ENCODE data around the gene PYROXD2.

The PYROXD2 gene

DNA sequence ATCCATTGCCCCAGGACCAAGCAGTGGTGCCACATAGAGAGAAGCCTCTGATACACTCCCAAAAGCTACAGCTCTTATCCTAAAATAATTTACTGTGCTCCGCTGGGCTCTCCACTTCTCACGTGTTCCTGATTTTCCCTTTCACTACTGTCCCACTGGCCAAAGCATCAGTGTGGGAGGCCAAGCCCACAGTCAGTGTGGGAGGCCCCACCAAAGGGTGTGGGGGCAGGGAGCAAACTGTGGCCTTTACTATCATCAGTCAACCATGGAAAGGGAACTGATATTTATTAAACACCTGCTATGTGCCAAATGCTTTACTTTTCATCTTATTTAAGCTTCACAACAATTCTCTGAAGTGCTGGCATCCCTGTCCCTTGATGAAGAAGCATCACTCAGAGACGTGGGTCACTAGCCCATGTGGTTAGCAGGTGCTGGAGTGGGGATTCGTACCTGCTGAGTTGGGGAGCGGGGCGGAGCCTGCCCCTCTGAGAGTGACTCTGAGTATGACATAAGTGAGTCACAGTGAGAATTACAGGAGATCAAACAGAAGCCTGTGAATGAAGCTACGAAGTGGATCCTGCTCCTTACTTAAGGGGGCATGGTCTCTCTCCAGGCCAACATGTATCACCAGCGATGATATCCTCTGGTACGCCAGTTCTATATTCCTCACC is 50.4 kb downstream of the PYROXD2 start:
- Histone ChIP-seq H3K4me3 (ENCODE audit: extremely low read depth, insufficient read depth, low read length, poor library complexity, severe bottlenecking) (no peak overlapping the region), H3K9me3 (ENCODE audit: control insufficient read depth, low read length) (no peaks in the 10 kb centered on the region), H3K27ac (ENCODE audit: low read depth, low read length, severe bottlenecking) (no peak overlapping the region), H3K36me3 (ENCODE audit: control insufficient read depth, insufficient read depth, low read length) (no peaks in the 10 kb centered on the region), H3K4me1 (ENCODE audit: control insufficient read depth, insufficient read depth, low read length, poor library complexity, severe bottlenecking) (peaks cover 7% of the 10 kb centered on the region)
- 88 to 90% methylated on average over 6 to 7 of the region's 9 CpGs for WGBS, 2 experiments (ENCODE audit: insufficient coverage in 2 of 2)

DNA sequence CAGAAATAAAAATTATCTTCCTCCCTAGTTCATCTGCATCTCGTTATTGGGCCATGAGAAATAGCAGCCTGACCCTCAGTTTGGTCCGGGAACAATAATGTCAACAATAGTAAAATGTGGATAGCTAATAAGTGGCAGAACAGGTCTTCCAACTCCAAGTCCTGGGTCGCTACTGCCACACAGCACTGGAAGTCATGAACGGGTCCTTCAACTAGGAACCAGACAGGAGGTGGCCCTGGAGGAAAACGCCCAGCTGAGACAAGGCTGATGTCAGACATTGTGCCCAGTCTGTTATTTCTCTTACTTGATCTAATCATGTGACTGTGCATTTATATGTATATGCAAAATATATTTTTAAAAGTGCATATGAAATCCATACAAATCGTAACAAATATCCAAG is 51.8 kb downstream of the PYROXD2 start:
- 100% methylated on average over 2 to 4 of the region's 6 CpGs for WGBS, 2 experiments (ENCODE audit: insufficient coverage in 2 of 2)
- Histone ChIP-seq H3K4me3 (ENCODE audit: extremely low read depth, insufficient read depth, low read length, poor library complexity, severe bottlenecking) (no peak overlapping the region), H3K4me1 (ENCODE audit: control insufficient read depth, insufficient read depth, low read length, poor library complexity, severe bottlenecking) (peaks cover 7% of the 10 kb centered on the region), H3K9me3 (ENCODE audit: control insufficient read depth, low read length) (no peaks in the 10 kb centered on the region), H3K36me3 (ENCODE audit: control insufficient read depth, insufficient read depth, low read length) (no peaks in the 10 kb centered on the region), H3K27ac (ENCODE audit: low read depth, low read length, severe bottlenecking) (no peak overlapping the region)

DNA sequence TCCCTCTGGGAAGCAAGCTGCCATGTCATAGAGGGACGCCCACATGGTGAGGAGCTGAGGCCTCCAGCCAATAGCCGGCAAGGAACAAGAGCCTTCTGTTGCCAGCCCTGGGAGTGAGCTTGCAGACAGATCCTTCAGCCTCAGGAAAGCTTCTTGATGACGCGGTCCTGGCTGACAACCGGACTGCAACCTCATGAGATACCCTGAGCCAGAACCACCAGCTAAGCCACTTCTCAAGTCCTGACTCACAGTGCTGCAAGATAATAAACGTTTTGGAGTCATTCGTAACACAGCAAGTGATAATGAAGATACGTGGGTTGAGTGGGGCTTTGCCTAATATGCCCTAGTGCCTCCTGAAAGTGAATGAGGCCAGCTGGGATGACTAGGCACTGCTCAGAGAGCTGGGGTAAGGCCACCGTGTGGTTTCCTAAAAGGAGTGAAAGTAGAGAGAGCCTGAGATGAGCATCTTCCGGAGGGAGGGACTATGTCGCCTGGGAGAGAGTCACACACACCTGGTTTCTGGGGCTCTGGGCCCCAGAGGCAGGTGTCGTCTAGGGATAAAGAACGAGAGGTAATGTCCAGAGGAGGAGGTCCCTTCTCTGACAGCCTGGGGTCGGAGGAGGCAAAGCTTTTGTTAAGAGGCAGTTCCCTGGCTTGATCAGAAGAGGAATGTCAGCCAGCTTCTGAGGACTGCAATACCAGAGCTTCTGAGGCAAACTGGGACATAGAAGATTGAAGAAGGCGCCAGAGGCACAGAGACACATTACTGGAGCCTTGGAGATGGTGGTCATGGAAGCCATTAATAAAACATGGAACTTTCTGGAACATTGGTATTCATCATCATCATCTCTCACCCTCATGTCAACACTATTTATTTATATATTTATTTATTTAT is 53.6 kb downstream of the PYROXD2 start:
- Histone ChIP-seq H3K4me1 (ENCODE audit: control insufficient read depth, insufficient read depth, low read length, poor library complexity, severe bottlenecking) (peaks cover 7% of the 10 kb centered on the region), H3K4me3 (ENCODE audit: extremely low read depth, insufficient read depth, low read length, poor library complexity, severe bottlenecking) (no peak overlapping the region), H3K36me3 (ENCODE audit: control insufficient read depth, insufficient read depth, low read length) (no peaks in the 10 kb centered on the region), H3K9me3 (ENCODE audit: control insufficient read depth, low read length) (no peaks in the 10 kb centered on the region), H3K27ac (ENCODE audit: low read depth, low read length, severe bottlenecking) (peak overlapping the region; percentile 96)
- WGBS, 2 experiments (ENCODE audit: insufficient coverage in 2 of 2): 49 to 71% methylated on average over 12 of the region's 15 CpGs

DNA sequence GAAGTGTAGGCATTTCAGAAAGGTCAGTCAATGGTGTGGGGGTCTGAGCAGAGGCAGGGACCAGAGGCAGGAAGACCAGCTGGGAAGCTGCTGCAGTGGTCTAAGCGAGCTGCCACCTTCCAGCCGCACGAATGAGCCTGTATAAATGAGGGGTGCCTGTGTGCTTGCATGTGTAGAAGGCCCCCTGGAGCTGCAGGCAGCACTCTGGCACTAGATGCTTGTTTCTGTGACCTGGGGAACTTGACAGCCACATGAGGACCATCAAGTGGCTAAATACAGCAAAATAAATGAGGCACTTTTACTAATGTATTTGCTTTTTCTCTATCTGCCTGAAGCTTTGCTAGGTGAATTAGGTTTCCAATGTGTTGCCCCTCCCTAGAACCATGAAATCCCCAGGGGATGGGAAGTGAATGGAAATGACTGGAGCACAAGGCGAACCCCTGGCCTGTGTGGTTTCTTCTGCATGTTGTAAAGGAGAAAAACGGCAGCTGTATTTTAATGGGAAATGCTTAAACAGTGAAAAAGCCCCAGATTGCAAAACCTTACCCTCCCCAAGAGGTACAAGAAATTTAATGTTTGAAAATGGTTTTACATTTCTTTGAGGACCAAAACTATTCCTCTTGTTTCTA is 57.7 kb downstream of the PYROXD2 start:
- H3K27ac ChIP-seq (ENCODE audit: low read depth, low read length, severe bottlenecking): no peak overlapping the region
- H3K4me1 ChIP-seq (ENCODE audit: control insufficient read depth, insufficient read depth, low read length, poor library complexity, severe bottlenecking): peaks cover 15% of the 10 kb centered on the region
- H3K9me3 ChIP-seq (ENCODE audit: control insufficient read depth, low read length): no peaks in the 10 kb centered on the region
- no peak overlapping the region for H3K4me3 ChIP-seq (ENCODE audit: extremely low read depth, insufficient read depth, low read length, poor library complexity, severe bottlenecking)
- H3K36me3 ChIP-seq (ENCODE audit: control insufficient read depth, insufficient read depth, low read length): no peaks in the 10 kb centered on the region
- 81% methylated on average over 3 of the region's 5 CpGs for WGBS, 2 experiments (ENCODE audit: insufficient coverage in 2 of 2)

DNA sequence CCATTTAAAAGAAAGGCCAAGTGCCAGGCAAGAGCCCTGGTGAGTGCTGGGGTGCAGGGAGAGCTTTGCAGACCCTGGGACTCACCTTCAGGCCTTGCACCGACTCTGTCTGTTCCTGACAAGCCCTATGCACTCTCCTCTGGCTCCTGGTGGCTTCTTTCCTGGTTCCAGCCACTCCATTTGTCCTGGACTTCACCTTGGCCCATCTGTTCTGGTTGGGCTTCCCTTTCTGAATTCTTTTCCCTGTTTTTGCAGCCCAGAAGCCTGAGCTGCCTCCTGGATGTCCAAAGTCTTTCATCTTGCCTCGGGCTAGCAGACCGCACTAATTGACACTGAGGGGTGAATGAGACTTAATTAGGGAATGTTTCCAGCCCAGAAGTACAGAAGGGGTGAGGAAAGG is 60.5 kb downstream of the PYROXD2 start:
- 67 to 75% methylated on average over 1 to 3 of the region's 3 CpGs for WGBS, 2 experiments (ENCODE audit: insufficient coverage in 2 of 2)
- Histone ChIP-seq H3K27ac (ENCODE audit: low read depth, low read length, severe bottlenecking) (no peak overlapping the region), H3K9me3 (ENCODE audit: control insufficient read depth, low read length) (no peaks in the 10 kb centered on the region), H3K36me3 (ENCODE audit: control insufficient read depth, insufficient read depth, low read length) (no peaks in the 10 kb centered on the region), H3K4me3 (ENCODE audit: extremely low read depth, insufficient read depth, low read length, poor library complexity, severe bottlenecking) (no peak overlapping the region), H3K4me1 (ENCODE audit: control insufficient read depth, insufficient read depth, low read length, poor library complexity, severe bottlenecking) (peaks cover 13% of the 10 kb centered on the region)

DNA sequence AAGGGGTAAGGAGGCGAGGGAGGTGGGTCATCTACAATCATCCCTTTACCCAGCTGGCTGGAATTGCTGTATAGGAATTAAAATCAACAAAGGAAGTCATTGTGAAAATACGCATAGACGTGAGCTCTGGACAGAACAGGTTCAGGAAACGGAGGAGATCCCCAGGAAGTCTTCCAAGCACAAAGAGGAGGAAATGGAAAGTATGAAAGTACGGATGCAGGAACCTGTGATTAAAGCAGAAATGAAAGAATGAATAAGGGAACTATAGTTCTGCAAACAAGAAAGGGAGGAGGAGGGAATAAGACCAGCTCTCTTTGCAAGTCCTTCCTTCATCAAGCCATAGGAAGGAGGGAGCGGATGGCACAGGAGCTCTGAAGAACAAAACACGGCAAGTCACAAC is 61.8 kb downstream of the PYROXD2 start:
- no peak overlapping the region for H3K27ac ChIP-seq (ENCODE audit: low read depth, low read length, severe bottlenecking)
- H3K4me3 ChIP-seq (ENCODE audit: extremely low read depth, insufficient read depth, low read length, poor library complexity, severe bottlenecking): no peak overlapping the region
- H3K4me1 ChIP-seq (ENCODE audit: control insufficient read depth, insufficient read depth, low read length, poor library complexity, severe bottlenecking): peaks cover 13% of the 10 kb centered on the region
- no peaks in the 10 kb centered on the region for H3K9me3 ChIP-seq (ENCODE audit: control insufficient read depth, low read length)
- H3K36me3 ChIP-seq (ENCODE audit: control insufficient read depth, insufficient read depth, low read length): no peaks in the 10 kb centered on the region
- 75 to 91% methylated on average over 4 to 6 of the region's 7 CpGs for WGBS, 2 experiments (ENCODE audit: insufficient coverage in 2 of 2)

DNA sequence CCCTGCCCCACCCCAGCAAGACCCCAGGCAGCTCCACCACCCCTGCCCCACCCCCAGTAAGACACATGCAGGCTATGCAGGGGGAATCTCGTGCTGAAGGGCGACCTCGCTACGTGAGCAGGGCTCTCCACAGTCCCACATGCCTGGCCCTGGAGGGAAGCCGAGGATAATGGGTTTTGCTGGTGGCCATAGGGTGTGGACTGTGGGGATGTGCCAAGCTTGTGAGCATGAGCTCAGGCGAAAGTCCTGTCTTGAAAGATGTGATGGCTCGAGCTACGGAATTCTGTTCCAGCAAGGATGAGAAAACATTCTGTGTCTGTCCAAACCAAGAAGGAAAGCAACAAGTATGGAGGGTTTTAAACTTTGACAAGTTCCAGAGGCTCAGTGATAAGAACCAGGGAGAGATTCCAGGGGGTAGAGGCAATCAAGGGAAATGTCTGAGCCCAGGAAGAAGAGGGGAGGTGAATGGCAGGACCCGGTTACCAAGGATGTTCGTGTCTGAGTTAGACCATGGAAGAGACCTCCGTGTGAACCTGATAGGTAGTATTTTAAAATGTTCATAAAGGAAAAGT is 63.1 kb downstream of the PYROXD2 start:
- H3K36me3 ChIP-seq (ENCODE audit: control insufficient read depth, insufficient read depth, low read length): no peaks in the 10 kb centered on the region
- H3K9me3 ChIP-seq (ENCODE audit: control insufficient read depth, low read length): peaks cover 7% of the 10 kb centered on the region
- H3K4me3 ChIP-seq (ENCODE audit: extremely low read depth, insufficient read depth, low read length, poor library complexity, severe bottlenecking): no peak overlapping the region
- peaks cover 13% of the 10 kb centered on the region for H3K4me1 ChIP-seq (ENCODE audit: control insufficient read depth, insufficient read depth, low read length, poor library complexity, severe bottlenecking)
- peak overlapping the region; percentile 87 for H3K27ac ChIP-seq (ENCODE audit: low read depth, low read length, severe bottlenecking)
- WGBS, 2 experiments (ENCODE audit: insufficient coverage in 2 of 2): 79 to 85% methylated on average over 8 to 11 of the region's 11 CpGs

DNA sequence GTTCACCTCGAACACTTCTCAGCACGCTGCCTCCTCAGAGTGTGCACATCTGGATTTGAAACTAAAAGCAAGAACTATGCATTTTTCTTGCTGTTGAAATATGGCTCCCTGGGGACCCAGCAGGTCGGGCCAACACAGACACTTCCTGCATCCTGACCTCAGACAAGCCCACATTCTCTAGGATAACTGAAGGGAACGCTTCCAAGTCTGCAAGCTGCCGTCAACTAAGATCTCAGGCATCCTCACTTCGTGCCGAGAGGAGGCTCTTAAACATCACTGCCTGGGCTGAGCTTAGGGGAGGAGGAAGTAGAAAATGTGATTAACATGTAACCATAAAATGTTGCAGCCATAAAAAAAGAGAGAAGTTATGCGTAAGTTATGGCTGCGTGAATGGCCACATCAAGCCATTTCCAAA is 65.5 kb downstream of the PYROXD2 start:
- Histone ChIP-seq H3K4me1 (ENCODE audit: control insufficient read depth, insufficient read depth, low read length, poor library complexity, severe bottlenecking) (peaks cover 13% of the 10 kb centered on the region), H3K9me3 (ENCODE audit: control insufficient read depth, low read length) (peaks cover 18% of the 10 kb centered on the region), H3K4me3 (ENCODE audit: extremely low read depth, insufficient read depth, low read length, poor library complexity, severe bottlenecking) (no peak overlapping the region), H3K36me3 (ENCODE audit: control insufficient read depth, insufficient read depth, low read length) (no peaks in the 10 kb centered on the region), H3K27ac (ENCODE audit: low read depth, low read length, severe bottlenecking) (no peak overlapping the region)
- WGBS, 2 experiments (ENCODE audit: insufficient coverage in 2 of 2): 93 to 94% methylated on average over 7 to 9 of the region's 9 CpGs

DNA sequence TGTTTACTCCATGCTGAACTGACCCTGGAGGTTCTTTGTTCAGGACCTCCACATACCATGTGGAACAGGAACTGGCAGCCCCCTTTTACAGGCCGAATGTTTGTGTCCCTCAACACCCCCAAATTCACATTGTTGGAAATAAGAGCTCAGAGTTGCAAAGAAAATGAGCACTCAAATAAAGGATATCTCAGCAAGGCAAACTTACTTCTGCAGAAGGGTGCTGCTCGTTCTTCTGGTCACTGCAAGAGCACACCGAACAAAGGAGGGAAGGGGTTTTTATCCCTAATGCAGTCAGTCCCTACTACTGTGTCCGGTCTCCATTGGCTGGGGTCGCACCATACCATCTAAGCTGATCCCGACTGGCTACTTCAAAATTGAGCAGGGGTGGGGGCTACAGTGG is 68.1 kb downstream of the PYROXD2 start:
- H3K27ac ChIP-seq (ENCODE audit: low read depth, low read length, severe bottlenecking): no peak overlapping the region
- H3K36me3 ChIP-seq (ENCODE audit: control insufficient read depth, insufficient read depth, low read length): no peaks in the 10 kb centered on the region
- peaks cover 18% of the 10 kb centered on the region for H3K9me3 ChIP-seq (ENCODE audit: control insufficient read depth, low read length)
- H3K4me3 ChIP-seq (ENCODE audit: extremely low read depth, insufficient read depth, low read length, poor library complexity, severe bottlenecking): no peak overlapping the region
- peaks cover under 1% of the 10 kb centered on the region for H3K4me1 ChIP-seq (ENCODE audit: control insufficient read depth, insufficient read depth, low read length, poor library complexity, severe bottlenecking)
- 97 to 100% methylated on average over 2 to 5 of the region's 6 CpGs for WGBS, 2 experiments (ENCODE audit: insufficient coverage in 2 of 2)

DNA sequence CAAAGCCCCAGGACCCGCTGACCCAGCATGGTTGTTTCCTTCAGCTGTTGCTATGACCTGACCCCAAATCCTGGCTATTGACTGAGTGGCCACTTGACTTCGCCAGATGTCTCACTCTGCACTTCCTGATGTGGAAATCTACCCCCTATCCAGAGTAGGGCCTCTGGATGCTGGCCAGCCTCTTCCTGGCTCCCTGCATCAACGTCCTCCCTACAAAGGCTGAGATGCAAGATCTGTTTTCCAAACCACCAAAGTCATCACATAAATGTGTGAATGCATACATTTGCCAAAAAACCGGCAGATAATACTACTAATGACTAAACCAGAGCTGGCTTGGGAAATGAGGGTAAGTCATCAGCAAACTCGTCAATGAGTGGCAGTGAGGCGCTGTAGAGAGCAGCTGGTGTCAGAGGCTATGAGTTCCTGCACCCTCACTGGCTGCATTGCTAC is 70.4 kb downstream of the PYROXD2 start:
- Histone ChIP-seq H3K4me3 (ENCODE audit: extremely low read depth, insufficient read depth, low read length, poor library complexity, severe bottlenecking) (no peak overlapping the region), H3K36me3 (ENCODE audit: control insufficient read depth, insufficient read depth, low read length) (no peaks in the 10 kb centered on the region), H3K4me1 (ENCODE audit: control insufficient read depth, insufficient read depth, low read length, poor library complexity, severe bottlenecking) (no peaks in the 10 kb centered on the region), H3K27ac (ENCODE audit: low read depth, low read length, severe bottlenecking) (no peak overlapping the region), H3K9me3 (ENCODE audit: control insufficient read depth, low read length) (peaks cover 18% of the 10 kb centered on the region)
- 86 to 95% methylated on average over 4 to 6 of the region's 6 CpGs for WGBS, 2 experiments (ENCODE audit: insufficient coverage in 2 of 2)
